Muscle of leg (tissue), 9 donors: Measurements from ENCODE around the gene OSCAR. TPM values are rescaled to one million over a fixed set of nuclear protein-coding genes. Genes with fewer than 3 reads are reported as not detected.

ENCODE experiments used
- polyA plus RNA-seq, 8 donors: library from polyadenylated mRNA; unstranded; fragments of 120-200 nt; gene quantifications; one replicate each; pipeline versions ENCODE4 v1.2.1 to v1.2.3, GENCODE V29; 2013; ENCODE audit warnings: inconsistent platforms in 1 of 8, low replicate concordance in 1 of 8; ENCODE audit not compliant: insufficient read length in 8 of 8, insufficient read depth in 1 of 8
- total RNA-seq: library from RNA; stranded (reverse); fragments of 120-200 nt; gene quantifications from one replicate; pipeline ENCODE4 v1.2.4, GENCODE V29; 2013

The OSCAR gene
- total and polyA plus RNA-seq, 9 donors = 0.09 to 0.74 (median 0.47) TPM

Other genes starting within 250 kb of the OSCAR start
- 21.9 TPM for gene MYADM, start 232.9 kb downstream of the OSCAR start, total RNA-seq
- 100 to 1,000 TPM; 158 to 234 (median 219) TPM for gene MYADM, start 232.9 kb downstream of the OSCAR start, polyA plus RNA-seq
- not detected for gene PRKCG, start 218.6 kb downstream of the OSCAR start, total RNA-seq
- 1 to 10 TPM in 1 of 8 donors, under 1 TPM in 7; 0.08 to 1.1 (median 0.32) TPM for gene PRKCG, start 218.6 kb downstream of the OSCAR start, polyA plus RNA-seq
- gene CACNG7, start 191.5 kb downstream of the OSCAR start, total RNA-seq = 0.04 TPM
- gene CACNG7, start 191.5 kb downstream of the OSCAR start, polyA plus RNA-seq = 1 to 10 TPM in 5 of 8 donors, under 1 TPM in 2, not detected in 1; 0.56 to 2.1 (median 1.1) TPM
- 0.09 TPM for gene CACNG8, start 137.9 kb downstream of the OSCAR start, total RNA-seq
- 1 to 10 TPM in 2 of 8 donors, under 1 TPM in 6; 0.29 to 1.1 (median 0.65) TPM for gene CACNG8, start 137.9 kb downstream of the OSCAR start, polyA plus RNA-seq
- 21.5 TPM for gene CACNG6, start 109.2 kb downstream of the OSCAR start, total RNA-seq
- 10 to 100 TPM; 25.7 to 47.8 (median 33.0) TPM for gene CACNG6, start 109.2 kb downstream of the OSCAR start, polyA plus RNA-seq
- gene VSTM1, start 36.9 kb downstream of the OSCAR start, total RNA-seq = not detected
- under 1 TPM in 6 of 8 donors, not detected in 2; 0.19 to 0.53 (median 0.25) TPM for gene VSTM1, start 36.9 kb downstream of the OSCAR start, polyA plus RNA-seq
- gene TARM1, start 19.4 kb downstream of the OSCAR start, total RNA-seq = not detected
- gene TARM1, start 19.4 kb downstream of the OSCAR start, polyA plus RNA-seq = under 1 TPM in 3 of 8 donors, not detected in 5; 0.14 to 0.27 (median 0.27) TPM
- gene NDUFA3, start 2.1 kb upstream of the OSCAR start, total RNA-seq = 167 TPM
- gene NDUFA3, start 2.1 kb upstream of the OSCAR start, polyA plus RNA-seq = 100 to 1,000 TPM in 6 of 8 donors, 10 to 100 TPM in 2; 89.3 to 124 (median 105) TPM
- gene TFPT, start 14.9 kb upstream of the OSCAR start, total RNA-seq = 16.6 TPM
- 10 to 100 TPM; 15.1 to 18.4 (median 17.1) TPM for gene TFPT, start 14.9 kb upstream of the OSCAR start, polyA plus RNA-seq
- gene PRPF31, start 15.0 kb upstream of the OSCAR start, total RNA-seq = 38.7 TPM
- 10 to 100 TPM; 43.2 to 55.5 (median 52.8) TPM for gene PRPF31, start 15.0 kb upstream of the OSCAR start, polyA plus RNA-seq
- 8.3 TPM for gene CNOT3, start 37.0 kb upstream of the OSCAR start, total RNA-seq
- 10 to 100 TPM; 26.9 to 51.1 (median 37.5) TPM for gene CNOT3, start 37.0 kb upstream of the OSCAR start, polyA plus RNA-seq
- gene LENG1, start 58.9 kb upstream of the OSCAR start, total RNA-seq = 9.0 TPM
- gene LENG1, start 58.9 kb upstream of the OSCAR start, polyA plus RNA-seq = 10 to 100 TPM in 2 of 8 donors, 1 to 10 TPM in 6; 9.1 to 11.1 (median 9.7) TPM
- gene TMC4, start 72.4 kb upstream of the OSCAR start, total RNA-seq = 1.5 TPM
- gene TMC4, start 72.4 kb upstream of the OSCAR start, polyA plus RNA-seq = 1 to 10 TPM; 1.9 to 8.0 (median 4.1) TPM
- 11.1 TPM for gene MBOAT7, start 88.8 kb upstream of the OSCAR start, total RNA-seq
- 10 to 100 TPM; 20.1 to 38.3 (median 28.5) TPM for gene MBOAT7, start 88.8 kb upstream of the OSCAR start, polyA plus RNA-seq
- 25.8 TPM for gene TSEN34, start 90.5 kb upstream of the OSCAR start, total RNA-seq
- 10 to 100 TPM; 28.0 to 42.8 (median 36.3) TPM for gene TSEN34, start 90.5 kb upstream of the OSCAR start, polyA plus RNA-seq
- gene RPS9, start 100.1 kb upstream of the OSCAR start, total RNA-seq = 2,526 TPM
- 1,000 to 10,000 TPM; 2,473 to 2,976 (median 2,757) TPM for gene RPS9, start 100.1 kb upstream of the OSCAR start, polyA plus RNA-seq
- gene LILRB3, start 122.2 kb upstream of the OSCAR start, total RNA-seq = 1.4 TPM
- gene LILRB3, start 122.2 kb upstream of the OSCAR start, polyA plus RNA-seq = 1 to 10 TPM; 1.6 to 4.2 (median 2.9) TPM
- gene LILRA6, start 142.0 kb upstream of the OSCAR start, total RNA-seq = 0.71 TPM
- gene LILRA6, start 142.0 kb upstream of the OSCAR start, polyA plus RNA-seq = 1 to 10 TPM; 1.0 to 2.6 (median 1.8) TPM
- 5.5 TPM for gene LILRB5, start 156.5 kb upstream of the OSCAR start, total RNA-seq
- gene LILRB5, start 156.5 kb upstream of the OSCAR start, polyA plus RNA-seq = 10 to 100 TPM in 2 of 8 donors, 1 to 10 TPM in 6; 6.1 to 11.8 (median 8.2) TPM
- 0.53 TPM for gene LILRB2, start 180.3 kb upstream of the OSCAR start, total RNA-seq
- 1 to 10 TPM; 1.4 to 2.9 (median 2.2) TPM for gene LILRB2, start 180.3 kb upstream of the OSCAR start, polyA plus RNA-seq
- gene LILRA5, start 212.4 kb upstream of the OSCAR start, total RNA-seq = 0.22 TPM
- 1 to 10 TPM in 2 of 8 donors, under 1 TPM in 6; 0.17 to 1.5 (median 0.61) TPM for gene LILRA5, start 212.4 kb upstream of the OSCAR start, polyA plus RNA-seq
- gene LILRA4, start 238.4 kb upstream of the OSCAR start, total RNA-seq = not detected
- under 1 TPM in 1 of 8 donors, not detected in 7; 0.48 TPM for gene LILRA4, start 238.4 kb upstream of the OSCAR start, polyA plus RNA-seq